ENCODE results near the gene SMG9. TPM values are rescaled to one million over a fixed set of nuclear protein-coding genes. Genes with fewer than 3 reads are reported as not detected.

Gene SMG9
- total RNA-seq, 4 donors from 2014 or later: 16.0 to 22.7 (median 21.1) TPM

DNA sequence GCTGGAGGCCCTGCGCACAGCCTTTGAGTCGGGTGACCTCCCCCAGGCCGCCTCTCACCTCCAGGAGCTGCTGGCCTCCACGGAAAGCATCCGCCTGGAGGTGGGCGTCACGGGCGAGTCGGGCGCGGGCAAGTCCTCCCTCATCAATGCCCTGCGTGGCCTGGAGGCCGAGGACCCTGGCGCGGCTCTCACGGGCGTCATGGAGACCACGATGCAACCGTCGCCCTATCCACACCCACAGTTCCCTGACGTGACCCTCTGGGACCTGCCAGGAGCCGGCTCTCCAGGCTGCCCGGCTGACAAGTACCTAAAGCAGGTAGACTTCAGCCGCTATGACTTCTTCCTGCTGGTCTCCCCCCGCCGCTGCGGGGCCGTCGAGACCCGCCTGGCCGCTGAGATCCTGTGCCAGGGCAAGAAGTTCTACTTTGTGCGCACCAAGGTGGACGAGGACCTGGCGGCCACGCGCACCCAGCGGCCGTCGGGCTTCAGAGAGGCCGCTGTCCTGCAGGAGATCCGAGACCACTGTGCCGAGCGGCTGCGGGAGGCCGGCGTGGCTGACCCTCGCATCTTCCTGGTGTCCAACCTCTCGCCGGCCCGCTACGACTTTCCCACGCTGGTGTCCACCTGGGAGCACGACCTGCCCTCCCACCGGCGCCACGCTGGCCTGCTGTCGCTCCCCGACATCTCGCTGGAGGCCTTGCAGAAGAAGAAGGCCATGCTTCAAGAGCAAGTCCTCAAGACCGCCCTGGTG lies 36.0 kb downstream of the SMG9 start:
- H3K9me3 ChIP-seq: no peaks in the 10 kb centered on the region
- TF ChIP-seq POLR2A (IDR thresholded peaks at IDR 0.05): no peak
- TF ChIP-seq, protein P1, sequence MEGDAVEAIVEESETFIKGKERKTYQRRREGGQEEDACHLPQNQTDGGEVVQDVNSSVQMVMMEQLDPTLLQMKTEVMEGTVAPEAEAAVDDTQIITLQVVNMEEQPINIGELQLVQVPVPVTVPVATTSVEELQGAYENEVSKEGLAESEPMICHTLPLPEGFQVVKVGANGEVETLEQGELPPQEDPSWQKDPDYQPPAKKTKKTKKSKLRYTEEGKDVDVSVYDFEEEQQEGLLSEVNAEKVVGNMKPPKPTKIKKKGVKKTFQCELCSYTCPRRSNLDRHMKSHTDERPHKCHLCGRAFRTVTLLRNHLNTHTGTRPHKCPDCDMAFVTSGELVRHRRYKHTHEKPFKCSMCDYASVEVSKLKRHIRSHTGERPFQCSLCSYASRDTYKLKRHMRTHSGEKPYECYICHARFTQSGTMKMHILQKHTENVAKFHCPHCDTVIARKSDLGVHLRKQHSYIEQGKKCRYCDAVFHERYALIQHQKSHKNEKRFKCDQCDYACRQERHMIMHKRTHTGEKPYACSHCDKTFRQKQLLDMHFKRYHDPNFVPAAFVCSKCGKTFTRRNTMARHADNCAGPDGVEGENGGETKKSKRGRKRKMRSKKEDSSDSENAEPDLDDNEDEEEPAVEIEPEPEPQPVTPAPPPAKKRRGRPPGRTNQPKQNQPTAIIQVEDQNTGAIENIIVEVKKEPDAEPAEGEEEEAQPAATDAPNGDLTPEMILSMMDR (IDR thresholded peaks at IDR 0.05): no peak
- H3K36me3 ChIP-seq: no peaks in the 10 kb centered on the region
- no peaks in the 10 kb centered on the region for H3K4me1 ChIP-seq
- H3K4me3 ChIP-seq: no peak overlapping the region
- no peak for DNase-seq
- intact Hi-C loops (cut with DNase I): no loop called here
- WGBS, 2 donors: 87 to 96% methylated on average over 5 to 10 of the region's 60 CpGs
- H3K27me3 ChIP-seq: peaks cover 0 to 19% (median 0%) of the 10 kb centered on the region in 4 donors
- H3K27ac ChIP-seq: no peak overlapping the region

DNA sequence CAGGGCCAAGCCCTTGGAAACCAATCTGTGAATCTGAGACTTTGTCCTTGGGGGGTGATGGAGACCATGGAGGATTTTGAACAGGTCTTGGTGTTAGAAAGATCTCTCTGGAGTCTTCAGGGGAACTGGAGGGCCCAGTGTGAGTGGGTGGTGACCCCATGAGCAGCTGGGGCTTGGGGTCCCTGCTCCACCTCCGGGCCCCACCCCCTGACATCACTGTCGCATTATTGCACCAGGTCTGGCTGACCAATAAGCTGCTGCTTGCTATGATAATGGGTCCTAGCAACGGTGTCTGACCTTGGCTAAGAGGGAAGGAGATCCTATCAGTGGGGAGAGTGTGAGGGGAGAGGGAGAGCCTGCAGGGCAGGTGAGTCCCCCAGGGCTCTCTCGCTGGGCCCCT lies 39.0 kb downstream of the SMG9 start, which contains the start of gene IRGC:
TSS of gene IRGC (plus strand) at position 301 of the 400 bp plus-strand sequence. CDS start 2,483 bp downstream, outside the sequence.
- 44 to 84% methylated on average over 3 of the region's 4 CpGs for WGBS, 2 donors
- Histone ChIP-seq H3K9me3 (no peaks in the 10 kb centered on the region), H3K27me3 (peaks cover 0 to 19% (median 0%) of the 10 kb centered on the region in 4 donors), H3K4me3 (no peak within 1 kb of the TSS), H3K36me3 (no peaks in the 10 kb centered on the region), H3K4me1 (no peaks in the 10 kb centered on the region), H3K27ac (no peak within 1 kb of the TSS)
- intact Hi-C loops (cut with DNase I): no loop called here
- DNase-seq: no peak
- TF ChIP-seq POLR2A (IDR thresholded peaks at IDR 0.05): no peak
- TF ChIP-seq, protein P1 (IDR thresholded peaks at IDR 0.05): no peak

DNA sequence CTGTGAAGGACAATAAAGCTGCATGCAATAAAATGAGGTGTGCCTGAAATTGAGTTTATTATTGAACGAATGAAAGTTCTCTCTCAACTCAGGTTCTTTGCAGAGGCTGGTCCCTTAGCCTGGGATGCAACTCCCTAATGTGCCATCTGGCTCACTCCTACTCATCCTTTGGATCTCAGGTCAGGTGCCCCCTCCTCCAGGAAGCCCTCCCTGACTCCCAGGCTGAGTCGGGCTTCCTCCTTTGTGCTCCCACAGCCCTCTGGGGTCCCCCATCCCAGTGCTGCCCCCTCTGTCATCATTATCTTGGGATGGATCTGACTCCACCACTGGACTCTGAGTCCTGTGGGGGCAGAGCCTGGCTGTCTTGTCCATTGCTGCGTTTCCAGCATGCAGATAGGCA lies 41.6 kb downstream of the SMG9 start:
- 61 to 70% methylated on average over 2 to 3 of the region's 3 CpGs for whole genome bisulfite sequencing, 2 donors
- no peak for TF ChIP-seq POLR2A (IDR thresholded peaks at IDR 0.05)
- TF ChIP-seq, protein P1 (IDR thresholded peaks at IDR 0.05): no peak
- H3K36me3 ChIP-seq: no peaks in the 10 kb centered on the region
- H3K4me1 ChIP-seq: no peaks in the 10 kb centered on the region
- no peak for DNase-seq
- intact Hi-C loops (cut with DNase I): no loop called here
- H3K9me3 ChIP-seq: peaks cover 0 to 10% (median 7%) of the 10 kb centered on the region in 3 donors
- H3K27me3 ChIP-seq: no peaks in the 10 kb centered on the region
- H3K4me3 ChIP-seq: no peak overlapping the region
- no peak overlapping the region for H3K27ac ChIP-seq

DNA sequence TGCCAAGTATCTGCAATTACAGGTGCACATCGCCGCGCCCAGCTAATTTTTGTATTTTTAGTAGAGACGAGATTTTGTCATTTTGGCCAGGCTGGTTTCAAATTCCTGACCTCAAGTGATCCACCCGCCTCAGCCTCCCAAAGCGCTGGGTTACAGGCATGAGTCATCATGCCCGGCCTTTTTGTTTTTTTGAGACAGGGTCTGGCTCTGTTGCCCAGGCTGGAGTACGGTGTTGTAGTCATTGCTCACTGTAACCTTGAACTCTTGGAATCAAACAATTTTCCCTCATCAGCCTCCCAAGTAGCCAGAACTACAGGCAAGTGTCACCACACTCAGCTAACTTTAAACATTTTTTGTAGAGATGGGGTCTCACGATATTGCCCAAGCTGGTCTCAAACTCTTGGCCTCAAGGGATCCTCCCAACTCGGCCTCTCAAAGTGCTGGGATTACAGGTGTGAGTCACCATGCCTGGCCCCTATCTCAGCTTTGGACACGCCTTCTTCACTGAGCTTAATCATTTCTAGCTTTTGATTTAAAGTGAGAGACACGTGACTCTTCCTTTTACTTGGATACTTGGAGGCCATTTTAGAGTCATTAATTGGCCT lies 42.9 kb downstream of the SMG9 start:
- H3K27ac ChIP-seq: no peak overlapping the region
- H3K36me3 ChIP-seq: no peaks in the 10 kb centered on the region

More for the DNA sequence above, 42.9 kb downstream of the SMG9 start:
- no peak overlapping the region for H3K4me3 ChIP-seq
- intact Hi-C loops (cut with DNase I): no loop called here
- TF ChIP-seq, protein P1 (IDR thresholded peaks at IDR 0.05): no peak
- no peak for TF ChIP-seq POLR2A (IDR thresholded peaks at IDR 0.05)
- H3K9me3 ChIP-seq: peaks cover 0 to 12% (median 7%) of the 10 kb centered on the region in 3 donors
- no peaks in the 10 kb centered on the region for H3K27me3 ChIP-seq
- DNase-seq: no peak
- WGBS, 2 donors: 35 to 54% methylated on average over 12 of the region's 12 CpGs
- no peaks in the 10 kb centered on the region for H3K4me1 ChIP-seq

Measured in esophagus squamous epithelium (tissue), 5 donors.